GM21526 (cell line): ENCODE measurements around the gene PLEK2.
A peak's percentile ranks its signal among the peaks of the same experiment; 100 is the strongest.
"Not testable (repeated sequence)": the region's sequence is repeated elsewhere in the genome, so short reads cannot be mapped to it uniquely, and the experiment has no call there.

Experiments used
- ATAC-seq: cut with Tn5 transposase; IDR thresholded peaks from one replicate; pipeline ENCODE4 v1.9.1; 2021; ENCODE audit warnings: moderate library complexity; ENCODE audit not compliant: unreplicated experiment, low FRiP score

PLEK2 gene

DNA sequence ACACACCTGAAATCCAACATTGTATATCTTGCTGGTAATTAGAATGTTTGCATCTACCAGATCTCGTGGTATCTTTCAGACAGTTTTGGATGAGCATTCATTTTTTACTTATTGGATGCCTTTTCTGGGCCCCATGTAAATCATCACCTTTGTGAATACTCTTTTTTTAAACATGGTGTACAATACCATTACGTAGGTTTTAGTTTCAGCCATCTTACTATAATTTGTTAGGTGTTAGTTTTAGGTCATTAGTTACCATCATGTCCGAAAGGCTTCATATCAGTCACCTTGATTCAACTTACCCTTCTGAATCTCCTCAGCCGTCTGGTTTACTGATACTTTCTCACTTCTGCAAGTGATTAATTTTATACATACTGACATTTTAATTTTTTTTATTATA, 46.5 kb downstream of the PLEK2 start:
- no peak for ATAC-seq

GRCh38 chr14:67360470-67361206, 51.3 kb downstream of the PLEK2 start:
- peak; percentile 24 for ATAC-seq

- peak; percentile 80 for ATAC-seq
Measured at GRCh38 chr14:67359775-67360469, 52.0 kb downstream of the PLEK2 start, which contains the start of the genes ATP6V1D and EIF2S1. Gene ATP6V1D (minus strand): TSS chr14:67359804. CDS start chr14:67359698, 106 bp downstream. Gene EIF2S1 (plus strand): TSS chr14:67360328. CDS start chr14:67364768, 4,440 bp downstream.

DNA sequence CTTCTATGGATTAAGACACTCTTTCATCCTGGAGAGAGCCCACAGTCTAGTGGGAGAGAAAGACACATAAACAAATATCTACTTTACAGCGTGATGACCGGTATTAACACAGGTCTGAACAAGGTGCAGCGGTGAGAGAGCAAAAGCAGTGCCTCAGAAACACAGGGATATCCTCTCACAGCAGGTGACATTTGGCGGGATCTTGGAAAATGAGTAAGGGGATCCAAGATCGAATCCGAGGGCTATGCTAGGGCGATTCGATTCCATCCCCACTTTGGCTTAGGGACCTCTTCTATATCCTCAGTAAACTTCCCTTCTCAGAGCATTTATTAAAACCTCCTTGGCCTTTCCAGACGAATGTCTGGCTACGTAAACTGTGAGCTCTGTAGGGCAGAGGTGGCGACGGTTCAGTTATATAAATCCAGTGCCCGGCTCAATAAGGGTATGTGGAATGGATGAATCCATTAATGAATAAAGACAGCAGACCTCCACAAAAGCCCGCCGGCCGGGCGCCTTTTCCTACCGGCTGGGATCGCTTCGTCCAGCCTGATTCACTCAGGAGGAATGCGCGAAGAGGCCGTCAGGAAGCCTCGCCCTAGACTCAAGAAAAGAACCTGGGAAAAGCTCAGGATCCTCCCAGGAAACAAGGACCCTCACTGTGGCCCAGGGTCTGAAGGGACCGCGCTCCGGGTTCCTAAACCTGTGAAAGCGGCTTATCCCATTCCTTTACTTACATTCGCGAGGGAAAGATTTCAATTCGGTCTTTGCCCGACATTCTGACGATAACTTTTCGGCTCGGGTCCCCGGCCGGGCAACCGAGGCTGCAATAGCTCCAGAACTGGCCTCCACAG, 52.8 kb downstream of the PLEK2 start:
- ATAC-seq, result no peak

GRCh38 chr14:67357969-67358354, 54.0 kb downstream of the PLEK2 start:
- no peak for ATAC-seq

GRCh38 chr14:67357186-67357968, 54.6 kb downstream of the PLEK2 start:
- no peak for ATAC-seq

- ATAC-seq, result no peak
Measured at GRCh38 chr14:67352055-67352454, 59.9 kb downstream of the PLEK2 start.

DNA sequence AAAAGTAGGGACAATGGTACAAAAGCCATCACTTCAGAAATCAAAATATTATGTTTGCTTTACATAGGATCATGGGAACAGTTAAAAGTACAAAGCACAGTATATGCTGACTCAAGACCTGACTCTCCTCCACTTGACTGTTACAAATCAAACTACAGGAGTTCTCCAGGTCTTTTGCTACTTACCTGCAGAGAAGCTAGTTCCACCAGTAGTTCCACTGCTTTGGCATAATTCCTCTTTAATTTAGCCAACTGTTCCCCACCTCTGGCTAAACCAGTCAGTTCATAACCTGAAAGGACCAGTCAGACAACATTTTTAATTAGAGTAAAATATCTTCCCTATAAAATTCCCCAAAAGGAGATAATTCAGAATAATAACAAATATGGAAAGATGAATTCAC, 66.4 kb downstream of the PLEK2 start:
- no peak for ATAC-seq

- no peak for ATAC-seq
Measured at GRCh38 chr14:67343601-67344230, 68.2 kb downstream of the PLEK2 start.

GRCh38 chr14:67341231-67341630, 70.7 kb downstream of the PLEK2 start:
- not testable (repeated sequence) for ATAC-seq
